ENCODE data around the gene AHNAK2. TPM values are rescaled to one million over a fixed set of nuclear protein-coding genes. Genes with fewer than 3 reads are reported as not detected.

AHNAK2 gene
- polyA plus RNA-seq, 4 donors, result under 0.01 to 6.3 (median 0.17) TPM

DNA sequence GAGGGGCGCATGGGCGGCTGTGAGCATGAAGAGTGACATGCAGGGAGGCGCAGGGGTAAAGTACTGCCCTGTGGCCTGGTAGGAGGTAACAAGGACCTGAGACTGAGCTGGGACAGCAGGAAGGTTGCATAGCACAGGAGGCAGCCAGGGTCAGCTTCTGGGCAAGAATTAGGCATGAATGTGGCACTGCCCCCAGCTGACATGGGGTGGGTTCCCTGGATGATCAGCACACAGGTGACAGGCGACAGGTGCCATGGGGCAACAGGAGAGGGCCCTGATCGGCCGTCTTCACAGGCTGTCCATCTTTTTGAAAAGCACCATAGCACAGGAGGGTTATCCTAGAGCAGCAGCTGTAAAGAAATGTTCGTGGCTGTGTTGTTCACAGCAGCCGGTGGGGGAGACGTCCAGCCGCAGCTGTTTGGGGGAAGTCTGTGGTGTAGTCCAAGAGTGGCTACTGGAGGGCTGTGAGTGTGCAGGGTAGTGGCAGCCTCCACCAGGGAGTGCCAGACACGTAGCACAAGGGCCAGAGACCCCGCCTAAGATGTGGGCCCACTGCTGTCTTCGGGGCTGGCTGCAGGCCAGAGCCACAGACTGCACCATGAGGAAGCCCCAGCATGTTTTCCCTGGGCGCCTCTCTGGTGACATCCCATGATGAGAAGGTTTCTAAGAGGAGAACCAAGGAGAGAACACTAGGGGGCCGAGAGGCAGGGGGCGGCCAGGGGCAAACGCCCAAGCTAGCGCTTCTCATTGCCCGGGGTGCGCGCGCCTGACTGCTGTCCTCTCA lies 15.8 kb upstream of the AHNAK2 start:
- no peak overlapping the region for H3K27ac ChIP-seq (ENCODE audit: low read depth in 1 of 3, low read length in 2 of 3)
- H3K4me3 ChIP-seq (ENCODE audit: low read depth in 1 of 3, low read length in 3 of 3), result no peak overlapping the region
- H3K27me3 ChIP-seq (ENCODE audit: control insufficient read depth in 3 of 3, insufficient read depth in 3 of 3, low read length in 3 of 3), result no peaks in the 10 kb centered on the region
- 80 to 88% (median 82%) methylated on average over 22 of the region's 22 CpGs for WGBS, 3 donors
- H3K9me3 ChIP-seq (ENCODE audit: control insufficient read depth in 2 of 2, insufficient read depth in 1 of 2, low read depth in 1 of 2, low read length in 1 of 2), result peaks cover 0 to under 1% of the 10 kb centered on the region in 2 donors
- no peaks in the 10 kb centered on the region for H3K4me1 ChIP-seq (ENCODE audit: control insufficient read depth in 3 of 3, insufficient read depth in 2 of 3, low read depth in 1 of 3, low read length in 2 of 3)
- DNase-seq (no peak), FAIRE-seq (no peak)
- H3K36me3 ChIP-seq (ENCODE audit: control insufficient read depth in 3 of 3, insufficient read depth in 2 of 3, low read depth in 1 of 3, low read length in 3 of 3), result peaks cover 0 to 67% (median 0%) of the 10 kb centered on the region in 3 donors

DNA sequence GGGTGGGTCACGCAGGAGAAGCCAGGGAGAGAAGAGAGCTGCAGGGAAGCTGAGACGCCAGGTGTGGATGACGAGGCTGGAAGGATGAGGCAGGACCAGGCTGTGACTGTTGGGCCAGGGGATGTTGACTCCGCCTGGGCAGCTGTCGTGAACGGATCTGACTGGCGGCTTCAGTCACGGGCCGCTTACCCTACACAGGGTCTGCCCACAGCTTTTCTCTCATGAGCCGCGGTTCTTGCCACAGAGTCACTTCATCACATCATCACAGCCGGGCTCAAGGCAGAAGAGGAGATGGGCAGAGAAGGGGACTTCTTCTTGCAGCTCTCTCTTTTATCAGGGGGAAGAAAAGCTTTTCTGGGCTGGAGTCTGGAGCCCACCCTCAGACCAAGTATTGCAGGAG lies 15.1 kb upstream of the AHNAK2 start:
- Histone ChIP-seq H3K4me3 (ENCODE audit: low read depth in 1 of 3, low read length in 3 of 3) (no peak overlapping the region), H3K4me1 (ENCODE audit: control insufficient read depth in 3 of 3, insufficient read depth in 2 of 3, low read depth in 1 of 3, low read length in 2 of 3) (no peaks in the 10 kb centered on the region), H3K27ac (ENCODE audit: low read depth in 1 of 3, low read length in 2 of 3) (no peak overlapping the region), H3K9me3 (ENCODE audit: control insufficient read depth in 2 of 2, insufficient read depth in 1 of 2, low read depth in 1 of 2, low read length in 1 of 2) (no peaks in the 10 kb centered on the region), H3K27me3 (ENCODE audit: control insufficient read depth in 3 of 3, insufficient read depth in 3 of 3, low read length in 3 of 3) (no peaks in the 10 kb centered on the region), H3K36me3 (ENCODE audit: control insufficient read depth in 3 of 3, insufficient read depth in 2 of 3, low read depth in 1 of 3, low read length in 3 of 3) (peaks cover 0 to 64% (median 0%) of the 10 kb centered on the region in 3 donors)
- 92 to 97% (median 95%) methylated on average over 12 of the region's 12 CpGs for WGBS, 3 donors
- FAIRE-seq (no peak), DNase-seq (no peak)

DNA sequence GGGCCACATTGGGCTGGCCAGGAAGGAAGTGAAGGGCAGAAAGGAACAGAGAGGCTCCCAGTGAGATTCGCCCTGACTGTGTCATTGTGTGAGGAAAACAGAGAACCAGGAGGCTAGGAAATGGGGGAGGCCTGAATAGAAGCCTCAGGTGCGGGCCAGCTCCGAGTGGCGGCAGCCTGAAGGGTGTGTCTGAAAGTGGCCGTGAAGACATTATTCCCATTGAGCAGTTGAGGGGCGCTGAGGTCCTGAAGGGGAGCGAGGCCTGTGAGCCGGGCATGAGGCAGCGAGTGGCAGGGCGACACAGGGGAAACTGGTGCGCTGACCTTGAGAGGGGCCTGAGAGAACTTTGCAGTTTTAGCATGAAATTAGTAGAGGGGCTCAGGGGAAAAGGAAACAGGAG lies 14.3 kb upstream of the AHNAK2 start:
- no peaks in the 10 kb centered on the region for H3K27me3 ChIP-seq (ENCODE audit: control insufficient read depth in 3 of 3, insufficient read depth in 3 of 3, low read length in 3 of 3)
- no peak overlapping the region for H3K4me3 ChIP-seq (ENCODE audit: low read depth in 1 of 3, low read length in 3 of 3)
- H3K9me3 ChIP-seq (ENCODE audit: control insufficient read depth in 2 of 2, insufficient read depth in 1 of 2, low read depth in 1 of 2, low read length in 1 of 2), result no peaks in the 10 kb centered on the region
- H3K4me1 ChIP-seq (ENCODE audit: control insufficient read depth in 3 of 3, insufficient read depth in 2 of 3, low read depth in 1 of 3, low read length in 2 of 3), result no peaks in the 10 kb centered on the region
- FAIRE-seq (no peak), DNase-seq (no peak)
- no peak overlapping the region for H3K27ac ChIP-seq (ENCODE audit: low read depth in 1 of 3, low read length in 2 of 3)
- WGBS, 3 donors, result 92 to 97% (median 95%) methylated on average over 11 of the region's 11 CpGs
- peaks cover 0 to 64% (median 0%) of the 10 kb centered on the region in 3 donors for H3K36me3 ChIP-seq (ENCODE audit: control insufficient read depth in 3 of 3, insufficient read depth in 2 of 3, low read depth in 1 of 3, low read length in 3 of 3)

DNA sequence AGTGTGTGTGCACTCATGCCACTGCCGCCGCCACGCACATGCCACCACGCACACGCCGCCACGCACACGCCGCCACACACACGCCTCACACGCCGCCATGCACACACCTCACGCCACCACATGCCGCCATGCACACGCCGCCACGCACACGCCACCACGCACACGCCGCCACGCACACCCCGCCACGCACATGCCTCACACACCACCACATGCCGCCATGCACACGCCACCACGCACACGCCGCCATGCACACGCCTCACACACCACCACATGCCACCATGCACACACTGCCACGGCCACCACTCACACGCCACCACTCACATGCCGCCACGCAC lies 13.7 kb upstream of the AHNAK2 start:
- H3K4me3 ChIP-seq (ENCODE audit: low read depth in 1 of 3, low read length in 3 of 3), result no peak overlapping the region
- H3K4me1 ChIP-seq (ENCODE audit: control insufficient read depth in 3 of 3, insufficient read depth in 2 of 3, low read depth in 1 of 3, low read length in 2 of 3), result peaks cover 0 to under 1% (median 0%) of the 10 kb centered on the region in 3 donors
- WGBS, 3 donors, result 96 to 99% (median 99%) methylated on average over 29 to 34 of the region's 34 CpGs
- H3K27ac ChIP-seq (ENCODE audit: low read depth in 1 of 3, low read length in 2 of 3), result no peak overlapping the region
- FAIRE-seq, result no peak
- H3K9me3 ChIP-seq (ENCODE audit: control insufficient read depth in 2 of 2, insufficient read depth in 1 of 2, low read depth in 1 of 2, low read length in 1 of 2), result no peaks in the 10 kb centered on the region
- peaks cover 0 to 63% (median 0%) of the 10 kb centered on the region in 3 donors for H3K36me3 ChIP-seq (ENCODE audit: control insufficient read depth in 3 of 3, insufficient read depth in 2 of 3, low read depth in 1 of 3, low read length in 3 of 3)
- H3K27me3 ChIP-seq (ENCODE audit: control insufficient read depth in 3 of 3, insufficient read depth in 3 of 3, low read length in 3 of 3), result no peaks in the 10 kb centered on the region
- DNase-seq, result no peak

DNA sequence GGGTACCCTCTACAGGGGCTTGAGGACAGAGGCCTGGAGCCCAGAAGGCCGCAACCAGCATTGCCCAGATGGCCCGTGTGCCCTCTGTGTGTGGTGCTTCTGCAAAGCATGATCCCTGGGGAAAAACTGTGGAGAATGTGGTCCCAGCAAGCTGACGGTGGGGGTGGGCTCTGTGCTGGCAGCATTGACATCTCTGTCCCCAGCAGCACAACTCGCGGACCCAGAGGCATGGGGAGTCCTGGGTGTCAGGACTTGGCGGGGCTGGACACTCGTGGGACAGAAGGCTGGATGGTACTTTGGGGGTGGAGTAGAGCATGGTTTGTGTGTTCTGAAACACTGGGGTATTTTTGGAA lies 11.8 kb upstream of the AHNAK2 start:
- no peaks in the 10 kb centered on the region for H3K27me3 ChIP-seq (ENCODE audit: control insufficient read depth in 3 of 3, insufficient read depth in 3 of 3, low read length in 3 of 3)
- 87 to 91% (median 89%) methylated on average over 7 of the region's 7 CpGs for WGBS, 3 donors
- H3K9me3 ChIP-seq (ENCODE audit: control insufficient read depth in 2 of 2, insufficient read depth in 1 of 2, low read depth in 1 of 2, low read length in 1 of 2), result no peaks in the 10 kb centered on the region
- H3K36me3 ChIP-seq (ENCODE audit: control insufficient read depth in 3 of 3, insufficient read depth in 2 of 3, low read depth in 1 of 3, low read length in 3 of 3), result peaks cover 0 to 45% (median 0%) of the 10 kb centered on the region in 3 donors
- no peak overlapping the region for H3K27ac ChIP-seq (ENCODE audit: low read depth in 1 of 3, low read length in 2 of 3)
- DNase-seq (no peak), FAIRE-seq (no peak)
- H3K4me3 ChIP-seq (ENCODE audit: low read depth in 1 of 3, low read length in 3 of 3), result no peak overlapping the region
- peaks cover 0 to 7% (median 0%) of the 10 kb centered on the region in 3 donors for H3K4me1 ChIP-seq (ENCODE audit: control insufficient read depth in 3 of 3, insufficient read depth in 2 of 3, low read depth in 1 of 3, low read length in 2 of 3)

DNA sequence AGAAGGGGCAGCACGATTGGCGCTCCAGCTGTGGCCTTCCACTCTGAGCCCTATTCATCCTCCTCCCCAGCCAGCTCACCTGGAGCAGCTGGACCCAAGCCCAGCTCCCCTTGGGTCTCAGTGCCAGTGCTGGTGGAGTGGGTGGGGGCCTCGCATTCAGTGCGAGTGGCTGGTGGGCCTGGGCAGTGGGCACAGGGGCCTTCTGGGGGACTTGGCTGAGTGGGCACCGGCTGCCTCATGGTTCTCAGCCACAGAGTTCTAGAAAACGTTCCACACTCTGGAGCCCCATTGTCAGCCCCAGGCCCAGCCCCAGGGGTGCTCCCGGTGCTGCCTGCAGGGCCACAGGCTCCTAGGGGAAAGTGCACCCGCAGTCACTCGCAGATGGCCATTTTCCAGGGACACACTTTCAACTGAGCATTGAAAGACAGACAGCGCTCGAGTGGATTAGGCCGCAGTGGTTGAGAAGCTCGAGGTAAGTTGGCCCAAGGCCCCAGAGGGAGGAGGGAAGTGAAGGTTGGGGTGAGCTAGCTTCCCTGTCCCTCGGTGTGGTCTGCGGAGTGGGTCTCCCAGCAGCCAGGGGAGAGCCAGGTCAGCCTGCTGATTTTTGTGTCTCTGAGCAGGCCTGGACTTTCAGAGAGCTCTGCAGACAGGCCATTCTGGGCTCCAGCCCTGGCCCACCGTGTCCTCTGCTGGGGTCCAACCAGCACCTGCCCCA lies 11.2 kb upstream of the AHNAK2 start:
- Histone ChIP-seq H3K4me3 (ENCODE audit: low read depth in 1 of 3, low read length in 3 of 3) (no peak overlapping the region), H3K27me3 (ENCODE audit: control insufficient read depth in 3 of 3, insufficient read depth in 3 of 3, low read length in 3 of 3) (no peaks in the 10 kb centered on the region), H3K4me1 (ENCODE audit: control insufficient read depth in 3 of 3, insufficient read depth in 2 of 3, low read depth in 1 of 3, low read length in 2 of 3) (peaks cover 0 to 7% (median 0%) of the 10 kb centered on the region in 3 donors), H3K27ac (ENCODE audit: low read depth in 1 of 3, low read length in 2 of 3) (no peak overlapping the region), H3K36me3 (ENCODE audit: control insufficient read depth in 3 of 3, insufficient read depth in 2 of 3, low read depth in 1 of 3, low read length in 3 of 3) (peaks cover 0 to 40% (median 0%) of the 10 kb centered on the region in 3 donors), H3K9me3 (ENCODE audit: control insufficient read depth in 2 of 2, insufficient read depth in 1 of 2, low read depth in 1 of 2, low read length in 1 of 2) (no peaks in the 10 kb centered on the region)
- 89 to 94% (median 93%) methylated on average over 15 to 16 of the region's 16 CpGs for WGBS, 3 donors
- DNase-seq, result no peak
- FAIRE-seq, result no peak

DNA sequence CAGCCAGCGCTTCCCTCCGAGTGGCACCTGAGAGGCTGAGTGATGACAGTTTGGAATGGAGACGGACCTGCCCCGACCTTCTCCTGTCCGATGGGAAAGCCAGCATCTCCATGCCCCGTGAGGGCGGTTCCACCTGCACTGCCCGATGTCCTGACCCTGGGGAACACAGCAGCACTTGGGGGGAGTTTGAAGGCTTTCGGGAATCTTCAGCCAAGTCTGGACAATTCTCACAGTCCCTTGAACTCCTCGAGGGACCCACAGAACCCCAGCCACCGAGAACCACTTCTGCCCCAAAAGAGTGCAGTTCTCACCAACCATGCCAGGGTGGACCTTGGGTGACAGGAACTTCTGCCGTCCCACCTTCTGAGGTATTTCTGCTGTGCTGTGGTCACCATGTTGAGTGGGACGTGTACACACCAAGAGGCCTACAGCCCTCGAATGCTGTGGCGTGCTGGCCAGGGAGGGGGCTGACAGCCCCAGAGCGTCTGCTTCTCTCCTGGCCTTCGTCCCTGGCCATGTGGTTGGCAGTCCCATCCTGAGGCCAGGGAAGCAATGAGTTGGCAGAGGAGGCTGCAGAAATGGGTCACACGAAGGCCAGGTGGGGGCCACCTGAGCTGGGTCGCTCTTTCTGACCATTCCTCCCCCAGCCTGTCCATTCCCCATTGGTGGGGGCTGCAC lies 8.5 kb upstream of the AHNAK2 start:
- 55 to 63% (median 58%) methylated on average over 18 to 19 of the region's 19 CpGs for WGBS, 3 donors
- Histone ChIP-seq H3K36me3 (ENCODE audit: control insufficient read depth in 3 of 3, insufficient read depth in 2 of 3, low read depth in 1 of 3, low read length in 3 of 3) (peaks cover 0 to 13% (median 0%) of the 10 kb centered on the region in 3 donors), H3K4me1 (ENCODE audit: control insufficient read depth in 3 of 3, insufficient read depth in 2 of 3, low read depth in 1 of 3, low read length in 2 of 3) (peaks cover 0 to 7% (median 0%) of the 10 kb centered on the region in 3 donors), H3K27ac (ENCODE audit: low read depth in 1 of 3, low read length in 2 of 3) (no peak overlapping the region), H3K9me3 (ENCODE audit: control insufficient read depth in 2 of 2, insufficient read depth in 1 of 2, low read depth in 1 of 2, low read length in 1 of 2) (no peaks in the 10 kb centered on the region), H3K4me3 (ENCODE audit: low read depth in 1 of 3, low read length in 3 of 3) (peak overlapping the region in 2 of 3 donors; percentile 59 to 71), H3K27me3 (ENCODE audit: control insufficient read depth in 3 of 3, insufficient read depth in 3 of 3, low read length in 3 of 3) (no peaks in the 10 kb centered on the region)
- DNase-seq, result no peak
- no peak for FAIRE-seq

DNA sequence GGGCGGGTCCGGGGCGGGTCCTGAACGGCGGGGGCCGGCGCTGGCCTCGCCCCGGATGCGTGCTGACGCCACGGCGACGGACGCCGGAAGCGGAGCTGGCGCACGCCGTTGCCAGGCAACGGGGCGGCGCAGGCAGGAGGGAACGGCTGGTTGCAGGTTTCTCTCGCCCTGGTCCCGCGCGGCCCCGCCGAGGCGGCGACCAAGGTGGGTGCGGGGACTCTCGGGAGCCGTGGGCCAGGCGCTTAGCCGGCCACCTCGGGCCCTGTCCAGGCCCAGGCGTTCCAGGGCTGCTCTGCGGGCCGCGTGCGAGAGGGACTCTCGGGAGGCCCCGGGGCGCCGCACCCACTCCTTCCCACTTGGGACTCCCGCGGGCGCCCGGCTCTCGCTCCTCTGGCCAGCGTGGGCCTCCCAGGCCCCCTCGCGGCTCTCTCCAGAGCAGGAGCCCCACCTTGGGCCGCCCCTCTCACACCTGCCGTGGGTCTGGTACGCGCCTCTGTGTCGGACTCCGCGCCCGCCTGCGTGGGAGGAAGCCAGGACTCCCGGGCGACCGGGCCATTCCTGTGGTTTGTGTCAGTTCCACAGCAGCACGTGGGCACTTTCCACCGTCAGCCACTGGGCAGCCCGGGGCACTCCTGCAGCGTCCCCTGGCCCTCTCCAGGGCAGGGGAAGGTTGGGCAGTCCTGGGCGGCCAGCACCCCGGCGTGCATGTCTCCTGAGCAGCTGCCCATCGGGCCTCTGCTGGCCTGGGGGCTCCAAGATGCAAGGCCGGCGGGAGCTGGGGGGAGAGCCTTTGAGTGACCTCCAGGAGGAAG lies 7.7 kb upstream of the AHNAK2 start, which contains the start of gene CLBA1:
CLBA1 (plus strand) TSS at position 114 of the 812 bp plus-strand sequence; CDS start at position 758, 644 bp downstream.
- no peaks in the 10 kb centered on the region for H3K27me3 ChIP-seq (ENCODE audit: control insufficient read depth in 3 of 3, insufficient read depth in 3 of 3, low read length in 3 of 3)
- whole genome bisulfite sequencing, 3 donors, result 1 to 2% (median 2%) methylated on average over 32 to 77 of the region's 77 CpGs
- no peak for FAIRE-seq
- H3K4me3 ChIP-seq (ENCODE audit: low read depth in 1 of 3, low read length in 3 of 3), result peak within 1 kb of the TSS; percentile 51 to 71 (median 59)
- H3K36me3 ChIP-seq (ENCODE audit: control insufficient read depth in 3 of 3, insufficient read depth in 2 of 3, low read depth in 1 of 3, low read length in 3 of 3), result peaks cover 0 to 11% (median 0%) of the 10 kb centered on the region in 3 donors
- peak; percentile 92 to 98 for DNase-seq
- peak within 1 kb of the TSS; percentile 16 to 53 (median 38) for H3K27ac ChIP-seq (ENCODE audit: low read depth in 1 of 3, low read length in 2 of 3)
- H3K9me3 ChIP-seq (ENCODE audit: control insufficient read depth in 2 of 2, insufficient read depth in 1 of 2, low read depth in 1 of 2, low read length in 1 of 2), result no peaks in the 10 kb centered on the region
- peaks cover 0 to 7% (median 0%) of the 10 kb centered on the region in 3 donors for H3K4me1 ChIP-seq (ENCODE audit: control insufficient read depth in 3 of 3, insufficient read depth in 2 of 3, low read depth in 1 of 3, low read length in 2 of 3)
